ENCODE results near the gene RPL22. TPM values are rescaled to one million over a fixed set of nuclear protein-coding genes. Genes with fewer than 3 reads are reported as not detected.
A peak's percentile ranks its signal among the peaks of the same experiment; 100 is the strongest.

RPL22 gene
- total RNA-seq: 100 to 1,000 TPM; 126 to 281 (median 227) TPM

DNA sequence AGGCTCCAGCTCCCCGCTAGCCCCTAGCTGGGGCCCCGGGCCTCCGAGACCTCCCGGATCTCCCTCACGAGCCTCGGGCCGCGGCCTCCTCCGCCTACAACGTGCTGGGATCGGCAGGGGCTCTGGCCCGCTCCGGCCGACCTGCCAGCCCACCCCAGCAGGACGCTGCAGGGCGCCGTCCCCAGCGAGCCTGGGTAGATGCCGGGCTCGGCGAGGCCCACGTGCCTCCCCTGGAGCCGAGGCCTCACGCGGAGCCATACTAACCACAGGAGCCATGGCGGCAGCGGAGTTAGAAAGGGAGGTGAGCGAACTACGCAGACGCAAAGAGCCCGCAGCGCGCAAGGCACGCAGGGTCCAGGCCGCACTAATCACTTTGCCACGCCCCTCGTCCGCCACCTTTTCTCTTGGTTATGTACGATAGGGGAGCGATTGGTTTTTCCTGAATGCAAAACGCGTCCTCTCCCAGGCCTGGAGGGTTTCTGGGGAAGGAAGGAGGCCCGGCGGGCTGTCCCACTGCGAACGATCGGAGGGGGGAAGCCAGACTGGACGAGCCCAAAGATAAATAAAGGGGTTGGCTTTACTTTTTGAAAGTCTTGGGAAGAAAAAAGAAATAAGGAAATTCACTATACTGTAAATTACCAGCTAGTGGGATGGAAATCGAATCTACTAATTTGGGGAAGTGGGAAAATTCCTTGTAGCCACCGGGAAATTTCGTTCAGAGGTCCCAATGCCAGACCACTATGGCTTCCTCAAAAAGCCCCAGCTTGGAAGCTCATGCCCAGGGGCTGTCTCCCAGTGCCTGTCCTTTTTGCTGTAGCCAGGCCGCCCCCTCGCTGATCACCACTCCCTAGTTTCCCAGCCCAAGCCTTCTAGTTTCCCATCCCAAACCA, at the start of gene RPL22:
Gene RPL22 (minus strand): TSS at position 298 of the 890 bp plus-strand sequence. CDS start 22 bp downstream, at position 276.
- Histone ChIP-seq H3K9me3 (no peaks in the 10 kb centered on the region), H3K4me3 (peak within 1 kb of the TSS; percentile 59 to 66), H3K27me3 (no peaks in the 10 kb centered on the region), H3K27ac (peak within 1 kb of the TSS; percentile 72 to 86 (median 82)), H3K4me1 (peaks cover 4 to 53% (median 22%) of the 10 kb centered on the region in 3 donors), H3K36me3 (peaks cover 0 to 30% of the 10 kb centered on the region in 2 donors)
- peak; percentile 100 for ATAC-seq
- TF ChIP-seq, protein P1, sequence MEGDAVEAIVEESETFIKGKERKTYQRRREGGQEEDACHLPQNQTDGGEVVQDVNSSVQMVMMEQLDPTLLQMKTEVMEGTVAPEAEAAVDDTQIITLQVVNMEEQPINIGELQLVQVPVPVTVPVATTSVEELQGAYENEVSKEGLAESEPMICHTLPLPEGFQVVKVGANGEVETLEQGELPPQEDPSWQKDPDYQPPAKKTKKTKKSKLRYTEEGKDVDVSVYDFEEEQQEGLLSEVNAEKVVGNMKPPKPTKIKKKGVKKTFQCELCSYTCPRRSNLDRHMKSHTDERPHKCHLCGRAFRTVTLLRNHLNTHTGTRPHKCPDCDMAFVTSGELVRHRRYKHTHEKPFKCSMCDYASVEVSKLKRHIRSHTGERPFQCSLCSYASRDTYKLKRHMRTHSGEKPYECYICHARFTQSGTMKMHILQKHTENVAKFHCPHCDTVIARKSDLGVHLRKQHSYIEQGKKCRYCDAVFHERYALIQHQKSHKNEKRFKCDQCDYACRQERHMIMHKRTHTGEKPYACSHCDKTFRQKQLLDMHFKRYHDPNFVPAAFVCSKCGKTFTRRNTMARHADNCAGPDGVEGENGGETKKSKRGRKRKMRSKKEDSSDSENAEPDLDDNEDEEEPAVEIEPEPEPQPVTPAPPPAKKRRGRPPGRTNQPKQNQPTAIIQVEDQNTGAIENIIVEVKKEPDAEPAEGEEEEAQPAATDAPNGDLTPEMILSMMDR (IDR thresholded peaks at IDR 0.05): peak in 1 of 4 experiments; percentile 18
- TF ChIP-seq EP300 (IDR thresholded peaks at IDR 0.05) (no peak), POLR2AphosphoS5 (IDR thresholded peaks at IDR 0.05) (peak; percentile 92), POLR2A (IDR thresholded peaks at IDR 0.05) (peak; percentile 42 to 57)
- 0% methylated on average over 6 to 20 of the region's 53 CpGs for WGBS, 2 donors (ENCODE audit: low coverage in 1 of 2)

DNA sequence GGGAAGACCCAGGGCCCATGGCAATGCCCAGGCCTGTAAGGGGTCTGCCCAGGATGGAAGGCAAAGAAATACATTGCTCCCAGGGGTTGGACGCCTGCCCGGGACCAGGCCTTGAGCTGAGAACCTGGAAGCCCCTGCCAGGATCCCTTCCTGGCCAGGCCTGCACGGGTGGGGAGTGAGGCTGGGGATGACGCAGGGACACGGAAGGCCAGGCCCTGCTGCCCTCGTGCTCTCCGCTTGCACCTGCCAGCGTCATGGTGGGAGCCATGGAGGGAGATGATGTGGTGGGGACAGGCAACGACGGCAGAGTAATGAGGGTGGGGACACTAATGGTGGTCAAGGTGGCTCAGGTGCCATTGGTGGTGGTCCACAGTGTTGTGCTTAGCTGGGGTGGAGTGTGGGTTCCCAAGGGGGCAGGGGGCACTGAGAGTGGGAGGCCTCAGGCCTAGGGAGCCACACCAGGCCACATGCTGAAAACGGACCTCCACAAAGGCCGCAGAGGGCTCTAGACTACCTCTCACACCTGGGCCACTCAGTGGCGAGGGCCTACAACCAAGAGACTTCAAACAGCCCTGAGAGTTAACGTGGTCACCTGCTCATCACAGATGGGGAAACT, 48.9 kb upstream of the RPL22 start:
- H3K9me3 ChIP-seq: no peaks in the 10 kb centered on the region
- 83% methylated on average over 3 of the region's 14 CpGs; no CpG with 5 or more reads in 1 of the 2 donors for WGBS, 2 donors (ENCODE audit: low coverage in 1 of 2)
- TF ChIP-seq POLR2AphosphoS5 (IDR thresholded peaks at IDR 0.05) (no peak), EP300 (IDR thresholded peaks at IDR 0.05) (no peak), POLR2A (IDR thresholded peaks at IDR 0.05) (no peak)
- TF ChIP-seq, protein P1 (IDR thresholded peaks at IDR 0.05): no peak
- no peak overlapping the region for H3K4me3 ChIP-seq
- peaks cover 0 to 8% of the 10 kb centered on the region in 2 donors for H3K36me3 ChIP-seq
- ATAC-seq: no peak
- H3K27me3 ChIP-seq: peaks cover 99% of the 10 kb centered on the region
- H3K27ac ChIP-seq: no peak overlapping the region
- peaks cover 0 to 37% (median 6%) of the 10 kb centered on the region in 3 donors for H3K4me1 ChIP-seq

DNA sequence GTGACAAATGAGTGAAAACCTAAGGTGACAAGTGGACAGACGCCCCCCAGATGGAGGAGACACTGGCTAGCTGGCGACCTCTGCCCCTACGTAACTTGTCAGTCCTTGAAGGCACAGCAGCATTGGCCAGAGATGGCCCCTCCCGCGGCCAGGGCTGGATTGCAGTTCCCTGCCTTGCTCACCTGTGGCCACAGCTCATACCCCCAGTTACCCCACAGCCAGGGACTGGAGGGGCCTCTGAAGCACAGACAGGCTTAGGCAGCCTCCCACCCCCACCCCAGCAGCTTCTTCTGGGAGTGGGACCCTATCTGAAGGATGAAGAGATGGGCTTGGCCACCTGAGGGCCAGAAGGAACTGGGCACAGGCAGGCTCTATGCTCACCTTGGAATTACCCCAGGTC, 48.3 kb upstream of the RPL22 start:
- Histone ChIP-seq H3K4me1 (peaks cover 0 to 40% (median 7%) of the 10 kb centered on the region in 3 donors), H3K27ac (no peak overlapping the region), H3K27me3 (peaks cover 100% of the 10 kb centered on the region), H3K9me3 (no peaks in the 10 kb centered on the region), H3K4me3 (no peak overlapping the region), H3K36me3 (peaks cover 0 to 4% of the 10 kb centered on the region in 2 donors)
- no CpG with 5 or more reads among the region's 5 CpGs for WGBS, 2 donors (ENCODE audit: low coverage in 1 of 2)
- no peak for ATAC-seq
- no peak for TF ChIP-seq POLR2AphosphoS5 (IDR thresholded peaks at IDR 0.05)
- TF ChIP-seq, protein P1 (IDR thresholded peaks at IDR 0.05): no peak
- no peak for TF ChIP-seq EP300 (IDR thresholded peaks at IDR 0.05)
- TF ChIP-seq POLR2A (IDR thresholded peaks at IDR 0.05): no peak

- no peak for TF ChIP-seq POLR2A (IDR thresholded peaks at IDR 0.05)
- TF ChIP-seq, protein P1 (IDR thresholded peaks at IDR 0.05): peak in 3 of 4 experiments; percentile 97 to 99 (median 98)
- H3K27me3 ChIP-seq: peaks cover 100% of the 10 kb centered on the region
- H3K27ac ChIP-seq: no peak overlapping the region
- H3K36me3 ChIP-seq: no peaks in the 10 kb centered on the region
- WGBS, 2 donors (ENCODE audit: low coverage in 1 of 2): 3% methylated on average over 7 of the region's 30 CpGs; no CpG with 5 or more reads in 1 of the 2 donors
- H3K9me3 ChIP-seq: no peaks in the 10 kb centered on the region
- H3K4me3 ChIP-seq: no peak overlapping the region
- peaks cover 0 to 48% (median 15%) of the 10 kb centered on the region in 3 donors for H3K4me1 ChIP-seq
- peak; percentile 71 for ATAC-seq
Measured at GRCh38 chr1:6246497-6247467, 47.4 kb upstream of the RPL22 start.
